ENCODE measurements around the gene TMEM175. TPM values are rescaled to one million over a fixed set of nuclear protein-coding genes. Genes with fewer than 3 reads are reported as not detected.

The TMEM175 gene
- total RNA-seq, 1 donor from 2014 or later: 24.5 TPM

GRCh38 chr4:1000686-1001260 is 68.5 kb downstream of the TMEM175 start:
- CTCF ChIA-PET: no interaction called here

DNA sequence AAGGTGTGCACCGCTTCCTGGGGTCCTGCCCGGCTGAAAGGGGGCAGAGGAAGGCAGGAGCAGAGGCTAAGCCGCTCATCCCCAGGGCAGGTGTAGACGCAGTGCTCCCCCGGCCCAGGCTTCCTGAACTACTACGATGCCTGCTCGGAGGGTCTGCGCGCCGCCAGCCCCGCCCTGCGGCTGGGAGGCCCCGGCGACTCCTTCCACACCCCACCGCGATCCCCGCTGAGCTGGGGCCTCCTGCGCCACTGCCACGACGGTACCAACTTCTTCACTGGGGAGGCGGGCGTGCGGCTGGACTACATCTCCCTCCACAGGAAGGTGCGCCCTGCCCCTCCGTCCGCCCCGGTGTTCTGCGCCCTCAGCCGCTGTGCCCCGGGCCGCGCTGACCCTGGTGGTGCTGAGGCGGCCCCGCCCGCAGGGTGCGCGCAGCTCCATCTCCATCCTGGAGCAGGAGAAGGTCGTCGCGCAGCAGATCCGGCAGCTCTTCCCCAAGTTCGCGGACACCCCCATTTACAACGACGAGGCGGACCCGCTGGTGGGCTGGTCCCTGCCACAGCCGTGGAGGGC is 69.4 kb downstream of the TMEM175 start:
- Mint-ChIP-seq H3K4me3 (no peak overlapping the region), H3K4me1 (peaks cover 31% of the 10 kb centered on the region), H3K27me3 (peaks cover 31% of the 10 kb centered on the region), H3K27ac (no peak overlapping the region), H3K36me3 (ENCODE audit: low read depth) (no peaks in the 10 kb centered on the region), H3K9me3 (no peaks in the 10 kb centered on the region)
- ATAC-seq (ENCODE audit: low read depth): no peak
- DNase-seq: no peak
- ChIA-PET CTCF (no interaction called here), POLR2A (no interaction called here)
- TF ChIP-seq, protein P1, sequence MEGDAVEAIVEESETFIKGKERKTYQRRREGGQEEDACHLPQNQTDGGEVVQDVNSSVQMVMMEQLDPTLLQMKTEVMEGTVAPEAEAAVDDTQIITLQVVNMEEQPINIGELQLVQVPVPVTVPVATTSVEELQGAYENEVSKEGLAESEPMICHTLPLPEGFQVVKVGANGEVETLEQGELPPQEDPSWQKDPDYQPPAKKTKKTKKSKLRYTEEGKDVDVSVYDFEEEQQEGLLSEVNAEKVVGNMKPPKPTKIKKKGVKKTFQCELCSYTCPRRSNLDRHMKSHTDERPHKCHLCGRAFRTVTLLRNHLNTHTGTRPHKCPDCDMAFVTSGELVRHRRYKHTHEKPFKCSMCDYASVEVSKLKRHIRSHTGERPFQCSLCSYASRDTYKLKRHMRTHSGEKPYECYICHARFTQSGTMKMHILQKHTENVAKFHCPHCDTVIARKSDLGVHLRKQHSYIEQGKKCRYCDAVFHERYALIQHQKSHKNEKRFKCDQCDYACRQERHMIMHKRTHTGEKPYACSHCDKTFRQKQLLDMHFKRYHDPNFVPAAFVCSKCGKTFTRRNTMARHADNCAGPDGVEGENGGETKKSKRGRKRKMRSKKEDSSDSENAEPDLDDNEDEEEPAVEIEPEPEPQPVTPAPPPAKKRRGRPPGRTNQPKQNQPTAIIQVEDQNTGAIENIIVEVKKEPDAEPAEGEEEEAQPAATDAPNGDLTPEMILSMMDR (IDR thresholded peaks at IDR 0.05): no peak
- intact Hi-C loops (cut with micrococcal nuclease): no loop called here

More at GRCh38 chr4:1000686-1001260, 68.5 kb downstream of the TMEM175 start:
- intact Hi-C loops (cut with micrococcal nuclease): no loop called here
- Mint-ChIP-seq H3K36me3 (ENCODE audit: low read depth) (no peaks in the 10 kb centered on the region), H3K4me3 (no peak overlapping the region), H3K27ac (no peak overlapping the region), H3K27me3 (peaks cover 27% of the 10 kb centered on the region), H3K9me3 (no peaks in the 10 kb centered on the region), H3K4me1 (peaks cover 31% of the 10 kb centered on the region)
- no peak for ATAC-seq (ENCODE audit: low read depth)
- no peak for DNase-seq
- TF ChIP-seq, protein P1 (IDR thresholded peaks at IDR 0.05): no peak
- POLR2A ChIA-PET: no interaction called here

DNA sequence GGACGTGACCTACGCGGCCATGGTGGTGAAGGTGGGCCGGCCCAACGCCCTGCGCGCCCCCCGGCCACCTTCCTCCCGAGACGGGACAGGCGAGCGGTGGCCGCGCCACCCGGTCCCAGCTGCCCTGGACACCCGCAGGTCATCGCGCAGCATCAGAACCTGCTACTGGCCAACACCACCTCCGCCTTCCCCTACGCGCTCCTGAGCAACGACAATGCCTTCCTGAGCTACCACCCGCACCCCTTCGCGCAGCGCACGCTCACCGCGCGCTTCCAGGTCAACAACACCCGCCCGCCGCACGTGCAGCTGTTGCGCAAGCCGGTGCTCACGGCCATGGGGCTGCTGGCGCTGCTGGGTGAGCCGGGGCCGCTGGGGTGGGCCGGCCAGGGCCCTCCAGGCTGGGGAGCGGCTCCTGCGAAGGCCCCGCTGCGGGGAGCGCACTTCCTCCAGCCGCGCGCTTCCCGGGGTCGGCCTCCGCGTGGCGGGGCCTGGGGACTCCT is 69.9 kb downstream of the TMEM175 start:
- DNase-seq (no peak), ATAC-seq (ENCODE audit: low read depth) (no peak)
- peaks cover 32% of the 10 kb centered on the region for H3K27me3 Mint-ChIP-seq
- no peak overlapping the region for H3K4me3 Mint-ChIP-seq
- no peak overlapping the region for H3K27ac Mint-ChIP-seq
- TF ChIP-seq, protein P1 (IDR thresholded peaks at IDR 0.05): no peak
- H3K4me1 Mint-ChIP-seq: peaks cover 28% of the 10 kb centered on the region
- intact Hi-C loops (cut with micrococcal nuclease): no loop called here
- POLR2A ChIA-PET: interaction anchor here (0.6 kb wide), 1 partner anchor 117 kb away, joined by 6 read pairs; no protein-coding TSS in a partner anchor
- no peaks in the 10 kb centered on the region for H3K9me3 Mint-ChIP-seq
- CTCF ChIA-PET: no interaction called here
- H3K36me3 Mint-ChIP-seq (ENCODE audit: low read depth): no peaks in the 10 kb centered on the region

DNA sequence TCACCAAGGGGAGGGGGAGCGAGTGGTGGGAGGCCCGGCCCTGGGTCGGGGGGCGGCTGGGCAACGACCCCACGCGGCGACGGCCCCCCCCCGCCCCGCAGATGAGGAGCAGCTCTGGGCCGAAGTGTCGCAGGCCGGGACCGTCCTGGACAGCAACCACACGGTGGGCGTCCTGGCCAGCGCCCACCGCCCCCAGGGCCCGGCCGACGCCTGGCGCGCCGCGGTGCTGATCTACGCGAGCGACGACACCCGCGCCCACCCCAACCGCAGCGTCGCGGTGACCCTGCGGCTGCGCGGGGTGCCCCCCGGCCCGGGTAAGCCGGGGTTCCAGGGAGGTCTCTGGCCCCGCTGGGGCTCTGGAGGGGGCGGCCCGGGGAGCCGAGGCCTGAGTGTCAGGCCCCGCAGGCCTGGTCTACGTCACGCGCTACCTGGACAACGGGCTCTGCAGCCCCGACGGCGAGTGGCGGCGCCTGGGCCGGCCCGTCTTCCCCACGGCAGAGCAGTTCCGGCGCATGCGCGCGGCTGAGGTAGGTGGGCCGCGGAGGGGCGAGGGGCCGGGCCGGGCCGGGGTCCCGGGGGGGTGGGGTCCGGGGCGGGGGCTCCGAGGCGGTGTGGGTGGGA is 70.5 kb downstream of the TMEM175 start:
- Mint-ChIP-seq H3K4me3 (no peak overlapping the region), H3K9me3 (no peaks in the 10 kb centered on the region), H3K4me1 (peaks cover 28% of the 10 kb centered on the region), H3K27me3 (peaks cover 34% of the 10 kb centered on the region), H3K27ac (no peak overlapping the region), H3K36me3 (ENCODE audit: low read depth) (no peaks in the 10 kb centered on the region)
- POLR2A ChIA-PET: interaction anchor here (0.6 kb wide), 1 partner anchor 117 kb away, joined by 6 read pairs; no protein-coding TSS in a partner anchor
- TF ChIP-seq, protein P1 (IDR thresholded peaks at IDR 0.05): no peak
- DNase-seq (no peak), ATAC-seq (ENCODE audit: low read depth) (no peak)
- intact Hi-C loops (cut with micrococcal nuclease): no loop called here
- CTCF ChIA-PET: no interaction called here

- Mint-ChIP-seq H3K4me1 (peaks cover 21% of the 10 kb centered on the region), H3K9me3 (no peaks in the 10 kb centered on the region), H3K27me3 (peaks cover 36% of the 10 kb centered on the region), H3K4me3 (no peak overlapping the region), H3K27ac (no peak overlapping the region), H3K36me3 (ENCODE audit: low read depth) (no peaks in the 10 kb centered on the region)
- DNase-seq (no peak), ATAC-seq (ENCODE audit: low read depth) (no peak)
- CTCF ChIA-PET: no interaction called here
- TF ChIP-seq, protein P1 (IDR thresholded peaks at IDR 0.05): no peak
- intact Hi-C loops (cut with micrococcal nuclease): no loop called here
- POLR2A ChIA-PET: no interaction called here
Observed at GRCh38 chr4:1003271-1004070, 71.2 kb downstream of the TMEM175 start.

Measured in activated B cell treated with CpG ODN at 0.5 μM for 24 hours (primary cell).